ENCODE results near the gene NTNG1. TPM values are rescaled to one million over a fixed set of nuclear protein-coding genes. Genes with fewer than 3 reads are reported as not detected.
"Not testable (repeated sequence)": the region's sequence is repeated elsewhere in the genome, so short reads cannot be mapped to it uniquely, and the experiment has no call there.

Gene NTNG1
- total RNA-seq, 4 donors from 2014 or later = 0.78 to 4.2 (median 2.4) TPM

- intact Hi-C loops (cut with DNase I) = no loop called here
- WGBS = 75% methylated on average over 5 of the region's 5 CpGs
- no peaks in the 10 kb centered on the region for H3K4me1 ChIP-seq
- H3K36me3 ChIP-seq = no peaks in the 10 kb centered on the region
- H3K27me3 ChIP-seq = no peaks in the 10 kb centered on the region
- H3K27ac ChIP-seq (replicated peaks in 1 of 4) = no peak overlapping the region
- TF ChIP-seq POLR2A (IDR thresholded peaks at IDR 0.05; ENCODE audit: low read depth) = no peak
- no peak for TF ChIP-seq POLR2AphosphoS5 (IDR thresholded peaks at IDR 0.05)
- H3K9me3 ChIP-seq = no peaks in the 10 kb centered on the region
- DNase-seq (ENCODE audit: extremely low spot score) = no peak
- no peak overlapping the region for H3K4me3 ChIP-seq
These were observed 17.7 kb downstream of the NTNG1 start for GRCh38 chr1:107158496-107158895.

DNA sequence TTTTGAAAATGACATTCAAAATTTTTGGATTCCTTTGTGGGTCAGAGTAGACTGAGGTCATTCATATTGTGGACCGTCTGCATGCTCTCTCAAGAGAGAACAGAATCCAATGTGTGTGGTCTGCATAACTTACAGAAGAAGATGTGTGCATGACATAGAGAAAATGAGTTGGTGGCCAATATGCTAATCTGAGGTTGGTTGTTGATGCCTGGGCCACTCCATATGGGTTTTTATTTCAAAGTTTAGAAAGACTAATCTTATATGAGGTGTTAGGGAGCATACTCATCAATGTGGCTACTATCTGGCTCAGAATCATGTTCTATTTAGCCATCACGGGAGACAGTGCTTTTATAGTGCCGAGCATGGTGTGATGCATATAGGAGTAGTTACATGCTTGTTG is 18.2 kb downstream of the NTNG1 start:
- no peak overlapping the region for H3K27ac ChIP-seq (replicated peaks in 1 of 4)
- WGBS = 81% methylated on average over 3 of the region's 3 CpGs
- no peak for DNase-seq (ENCODE audit: extremely low spot score)
- no peaks in the 10 kb centered on the region for H3K9me3 ChIP-seq
- TF ChIP-seq POLR2AphosphoS5 (IDR thresholded peaks at IDR 0.05) = no peak
- no peak for TF ChIP-seq EP300 (IDR thresholded peaks at IDR 0.05)
- TF ChIP-seq, protein P1, sequence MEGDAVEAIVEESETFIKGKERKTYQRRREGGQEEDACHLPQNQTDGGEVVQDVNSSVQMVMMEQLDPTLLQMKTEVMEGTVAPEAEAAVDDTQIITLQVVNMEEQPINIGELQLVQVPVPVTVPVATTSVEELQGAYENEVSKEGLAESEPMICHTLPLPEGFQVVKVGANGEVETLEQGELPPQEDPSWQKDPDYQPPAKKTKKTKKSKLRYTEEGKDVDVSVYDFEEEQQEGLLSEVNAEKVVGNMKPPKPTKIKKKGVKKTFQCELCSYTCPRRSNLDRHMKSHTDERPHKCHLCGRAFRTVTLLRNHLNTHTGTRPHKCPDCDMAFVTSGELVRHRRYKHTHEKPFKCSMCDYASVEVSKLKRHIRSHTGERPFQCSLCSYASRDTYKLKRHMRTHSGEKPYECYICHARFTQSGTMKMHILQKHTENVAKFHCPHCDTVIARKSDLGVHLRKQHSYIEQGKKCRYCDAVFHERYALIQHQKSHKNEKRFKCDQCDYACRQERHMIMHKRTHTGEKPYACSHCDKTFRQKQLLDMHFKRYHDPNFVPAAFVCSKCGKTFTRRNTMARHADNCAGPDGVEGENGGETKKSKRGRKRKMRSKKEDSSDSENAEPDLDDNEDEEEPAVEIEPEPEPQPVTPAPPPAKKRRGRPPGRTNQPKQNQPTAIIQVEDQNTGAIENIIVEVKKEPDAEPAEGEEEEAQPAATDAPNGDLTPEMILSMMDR (IDR thresholded peaks at IDR 0.05) = no peak
- no peak for TF ChIP-seq POLR2A (IDR thresholded peaks at IDR 0.05; ENCODE audit: low read depth)
- no peaks in the 10 kb centered on the region for H3K36me3 ChIP-seq
- H3K4me3 ChIP-seq = no peak overlapping the region
- H3K4me1 ChIP-seq = no peaks in the 10 kb centered on the region
- no peaks in the 10 kb centered on the region for H3K27me3 ChIP-seq
- intact Hi-C loops (cut with DNase I) = no loop called here

- DNase-seq (ENCODE audit: extremely low spot score) = no peak
- intact Hi-C loops (cut with DNase I) = no loop called here
- no peaks in the 10 kb centered on the region for H3K27me3 ChIP-seq
- H3K27ac ChIP-seq (replicated peaks in 1 of 4) = no peak overlapping the region
- H3K36me3 ChIP-seq = no peaks in the 10 kb centered on the region
- TF ChIP-seq EP300 (IDR thresholded peaks at IDR 0.05) = no peak
- TF ChIP-seq, protein P1 (IDR thresholded peaks at IDR 0.05) = no peak
- TF ChIP-seq POLR2A (IDR thresholded peaks at IDR 0.05; ENCODE audit: low read depth) = no peak
- no peak for TF ChIP-seq POLR2AphosphoS5 (IDR thresholded peaks at IDR 0.05)
- WGBS = 76% methylated on average over 1 of the region's 1 CpG
- H3K4me1 ChIP-seq = no peaks in the 10 kb centered on the region
- no peak overlapping the region for H3K4me3 ChIP-seq
- H3K9me3 ChIP-seq = no peaks in the 10 kb centered on the region
These were observed 21.9 kb downstream of the NTNG1 start for GRCh38 chr1:107162745-107163144.

DNA sequence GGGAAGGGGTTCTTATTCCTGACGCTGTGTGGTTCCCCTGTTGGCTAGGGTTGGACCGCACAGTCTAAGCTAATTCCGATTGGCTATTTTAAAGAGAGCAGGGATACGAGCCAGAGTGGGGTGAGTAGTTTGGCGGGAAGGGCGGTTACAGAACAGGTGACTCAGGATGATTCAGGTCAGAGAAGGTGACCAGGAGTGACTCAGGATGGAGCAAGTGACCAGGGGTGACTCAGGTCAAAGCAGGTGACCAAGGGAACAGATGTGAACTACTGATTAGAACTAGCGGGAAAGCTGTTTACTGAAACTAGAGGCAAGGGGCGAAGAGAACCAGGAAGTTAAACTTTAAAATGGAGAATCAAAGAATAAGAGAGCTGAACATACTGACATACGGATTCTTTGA is 24.1 kb downstream of the NTNG1 start:
- H3K27ac ChIP-seq (replicated peaks in 1 of 4); H3K4me3 ChIP-seq; H3K4me1 ChIP-seq; intact Hi-C loops (cut with DNase I); H3K27me3 ChIP-seq; DNase-seq (ENCODE audit: extremely low spot score); H3K9me3 ChIP-seq; H3K36me3 ChIP-seq: not testable (repeated sequence)
- 94% methylated on average over 9 of the region's 9 CpGs for WGBS

DNA sequence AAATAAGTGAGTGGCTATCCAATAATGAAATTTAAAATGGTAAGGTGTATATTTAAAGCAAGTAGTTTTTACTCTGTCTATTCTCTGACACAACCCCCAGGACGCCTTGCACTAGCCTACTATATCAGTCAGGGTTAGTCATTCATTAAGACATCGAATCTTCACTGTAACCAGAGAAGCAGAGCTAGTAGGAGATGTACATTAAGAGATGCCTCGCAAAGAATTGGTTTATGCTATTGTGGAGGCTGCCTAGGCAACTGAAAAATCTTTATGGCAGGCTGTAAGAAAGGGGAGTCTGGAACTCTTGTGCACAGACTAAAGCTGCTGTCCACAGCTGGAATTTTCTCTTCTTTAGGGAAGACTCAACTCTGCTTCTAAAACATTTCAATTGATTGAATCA is 28.8 kb downstream of the NTNG1 start:
- DNase-seq (ENCODE audit: extremely low spot score) = no peak
- Histone ChIP-seq H3K36me3 (no peaks in the 10 kb centered on the region), H3K4me1 (no peaks in the 10 kb centered on the region), H3K9me3 (no peaks in the 10 kb centered on the region), H3K27ac (replicated peaks in 1 of 4) (no peak overlapping the region), H3K4me3 (no peak overlapping the region), H3K27me3 (no peaks in the 10 kb centered on the region)
- intact Hi-C loops (cut with DNase I) = no loop called here
- TF ChIP-seq POLR2AphosphoS5 (IDR thresholded peaks at IDR 0.05) (no peak), EP300 (IDR thresholded peaks at IDR 0.05) (no peak), POLR2A (IDR thresholded peaks at IDR 0.05; ENCODE audit: low read depth) (no peak)
- TF ChIP-seq, protein P1 (IDR thresholded peaks at IDR 0.05) = no peak
- 93% methylated on average over 3 of the region's 3 CpGs for WGBS

DNA sequence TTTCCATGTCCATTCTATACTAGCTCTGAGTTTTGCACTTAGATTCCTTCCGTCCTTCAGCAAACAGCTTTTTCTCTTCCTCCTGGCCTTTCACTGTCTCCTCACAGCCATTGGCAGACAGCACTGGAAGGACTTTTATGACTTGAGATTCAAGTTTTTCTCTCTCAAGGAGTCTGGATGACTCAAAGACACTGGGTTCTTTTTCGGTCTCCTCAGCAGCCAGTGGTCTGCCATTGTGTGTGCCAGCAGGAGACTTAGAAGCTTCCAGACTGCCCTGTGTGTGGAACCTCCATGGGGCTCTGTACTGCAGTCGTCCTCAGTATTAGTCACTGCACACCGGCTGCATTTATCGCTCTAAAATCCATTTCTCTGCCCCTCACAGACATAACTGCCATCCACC is 30.5 kb downstream of the NTNG1 start:
- WGBS = 69% methylated on average over 5 of the region's 5 CpGs
- H3K36me3 ChIP-seq = no peaks in the 10 kb centered on the region
- no peaks in the 10 kb centered on the region for H3K9me3 ChIP-seq
- no peaks in the 10 kb centered on the region for H3K27me3 ChIP-seq
- no peak for DNase-seq (ENCODE audit: extremely low spot score)
- no peak for TF ChIP-seq POLR2AphosphoS5 (IDR thresholded peaks at IDR 0.05)
- TF ChIP-seq, protein P1 (IDR thresholded peaks at IDR 0.05) = no peak
- TF ChIP-seq EP300 (IDR thresholded peaks at IDR 0.05) = no peak
- H3K4me3 ChIP-seq = no peak overlapping the region
- H3K4me1 ChIP-seq = no peaks in the 10 kb centered on the region
- no peak overlapping the region for H3K27ac ChIP-seq (replicated peaks in 1 of 4)
- intact Hi-C loops (cut with DNase I) = no loop called here

All from esophagus muscularis mucosa (tissue), 4 donors.